Lower lobe of right lung (tissue), 2 donors: ENCODE results near the gene TPX2. TPM values are rescaled to one million over a fixed set of nuclear protein-coding genes. Genes with fewer than 3 reads are reported as not detected.

ENCODE experiments used
- ATAC-seq, 2 donors: fragments of 200-7000 bp; cut with Tn5 transposase; one replicate each; pipeline ENCODE4 v1.9.1; 2020 to 2022; ENCODE audit warnings: mild to moderate bottlenecking in 2 of 2, moderate library complexity in 2 of 2
- DNase-seq: peaks from one replicate; pipeline ENCODE4 v3.0.0-alpha.2; 2020
- H3K27ac ChIP-seq: fragments of 200-600 bp; one replicate; pipeline ENCODE4 v1.8.0; 2022
- H3K27me3 ChIP-seq: fragments of 200-600 bp; one replicate; pipeline ENCODE4 v1.8.0; 2022; ENCODE audit warnings: low read depth
- H3K36me3 ChIP-seq: fragments of 200-600 bp; one replicate; pipeline ENCODE4 v1.8.0; 2022; ENCODE audit warnings: mild to moderate bottlenecking
- H3K4me1 ChIP-seq: fragments of 200-600 bp; one replicate; pipeline ENCODE4 v1.8.0; 2022
- H3K4me3 ChIP-seq: fragments of 200-600 bp; one replicate; pipeline ENCODE4 v1.8.0; 2022; ENCODE audit warnings: mild to moderate bottlenecking
- H3K9me3 ChIP-seq: fragments of 200-600 bp; one replicate; pipeline ENCODE4 v1.8.0; 2022
- intact Hi-C: fragments of 100-400 bp; cut with DNase I; formaldehyde crosslinking; loops from one replicate; pipeline ENCODE4 v1.11.0; 2022
- total RNA-seq: library from RNA; stranded (reverse); fragmentation: NEBNext Ultra II Directional; extraction: Animal tissue kit (Norgen Biotek cat#: 25700); gene quantifications from one replicate; pipeline ENCODE4 v1.2.1, GENCODE V29; 2021
- TF ChIP-seq, protein P1 (sequence below): fragments of 200-600 bp; IDR thresholded peaks from one replicate; pipeline ENCODE4 v1.8.0; 2022; ENCODE audit warnings: antibody characterized with exemption, mild to moderate bottlenecking
- donor health status: DM: no; HTN: yes; CAD: no; lungs with severe emphysema.

The TPX2 gene
- total RNA-seq, 1 donor from 2014 or later: 1.9 TPM

DNA sequence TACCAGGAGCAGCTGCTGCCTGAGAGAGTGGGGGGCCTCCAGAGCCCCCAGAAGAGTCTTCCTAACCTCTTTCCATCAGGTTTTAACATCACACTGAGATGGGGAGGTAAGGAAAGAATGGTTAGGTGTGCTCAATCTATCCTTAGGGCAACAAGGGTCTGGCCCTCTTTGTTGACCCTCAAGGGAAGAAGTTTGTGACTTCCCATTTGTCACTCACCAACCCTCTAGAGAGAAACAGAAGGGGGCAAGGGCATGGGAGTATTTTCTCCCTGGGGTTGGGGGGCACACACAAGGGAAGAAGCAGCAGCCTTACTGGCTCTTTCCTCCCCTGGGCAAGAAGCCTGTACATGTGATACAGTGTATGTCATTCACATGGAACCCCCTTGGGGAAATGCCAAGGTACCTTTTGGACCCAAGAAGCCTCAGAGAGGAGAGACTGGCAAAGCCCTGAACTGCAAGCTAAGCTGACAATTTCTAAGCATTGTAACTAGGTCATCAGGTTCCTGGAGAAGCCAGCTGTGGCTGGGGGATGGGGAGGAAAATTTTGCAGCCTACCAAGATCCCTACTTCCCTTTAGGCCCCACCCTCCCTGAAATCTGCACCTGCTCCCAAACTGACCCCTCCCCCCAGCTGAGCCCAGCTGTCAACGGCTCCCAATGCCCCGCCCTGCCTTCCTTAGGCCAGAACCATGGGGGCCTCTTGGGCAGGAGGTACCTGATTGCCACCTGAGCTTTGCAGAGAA is 30.9 kb upstream of the TPX2 start:
- Histone ChIP-seq H3K9me3 (no peaks in the 10 kb centered on the region), H3K27ac (peak overlapping the region; percentile 74), H3K4me1 (peaks cover 92% of the 10 kb centered on the region), H3K27me3 (no peaks in the 10 kb centered on the region), H3K4me3 (no peak overlapping the region), H3K36me3 (peaks cover 52% of the 10 kb centered on the region)
- intact Hi-C loops: no loop called here
- TF ChIP-seq, protein P1, sequence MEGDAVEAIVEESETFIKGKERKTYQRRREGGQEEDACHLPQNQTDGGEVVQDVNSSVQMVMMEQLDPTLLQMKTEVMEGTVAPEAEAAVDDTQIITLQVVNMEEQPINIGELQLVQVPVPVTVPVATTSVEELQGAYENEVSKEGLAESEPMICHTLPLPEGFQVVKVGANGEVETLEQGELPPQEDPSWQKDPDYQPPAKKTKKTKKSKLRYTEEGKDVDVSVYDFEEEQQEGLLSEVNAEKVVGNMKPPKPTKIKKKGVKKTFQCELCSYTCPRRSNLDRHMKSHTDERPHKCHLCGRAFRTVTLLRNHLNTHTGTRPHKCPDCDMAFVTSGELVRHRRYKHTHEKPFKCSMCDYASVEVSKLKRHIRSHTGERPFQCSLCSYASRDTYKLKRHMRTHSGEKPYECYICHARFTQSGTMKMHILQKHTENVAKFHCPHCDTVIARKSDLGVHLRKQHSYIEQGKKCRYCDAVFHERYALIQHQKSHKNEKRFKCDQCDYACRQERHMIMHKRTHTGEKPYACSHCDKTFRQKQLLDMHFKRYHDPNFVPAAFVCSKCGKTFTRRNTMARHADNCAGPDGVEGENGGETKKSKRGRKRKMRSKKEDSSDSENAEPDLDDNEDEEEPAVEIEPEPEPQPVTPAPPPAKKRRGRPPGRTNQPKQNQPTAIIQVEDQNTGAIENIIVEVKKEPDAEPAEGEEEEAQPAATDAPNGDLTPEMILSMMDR: no peak
- ATAC-seq (no peak), DNase-seq (peak; percentile 54)

DNA sequence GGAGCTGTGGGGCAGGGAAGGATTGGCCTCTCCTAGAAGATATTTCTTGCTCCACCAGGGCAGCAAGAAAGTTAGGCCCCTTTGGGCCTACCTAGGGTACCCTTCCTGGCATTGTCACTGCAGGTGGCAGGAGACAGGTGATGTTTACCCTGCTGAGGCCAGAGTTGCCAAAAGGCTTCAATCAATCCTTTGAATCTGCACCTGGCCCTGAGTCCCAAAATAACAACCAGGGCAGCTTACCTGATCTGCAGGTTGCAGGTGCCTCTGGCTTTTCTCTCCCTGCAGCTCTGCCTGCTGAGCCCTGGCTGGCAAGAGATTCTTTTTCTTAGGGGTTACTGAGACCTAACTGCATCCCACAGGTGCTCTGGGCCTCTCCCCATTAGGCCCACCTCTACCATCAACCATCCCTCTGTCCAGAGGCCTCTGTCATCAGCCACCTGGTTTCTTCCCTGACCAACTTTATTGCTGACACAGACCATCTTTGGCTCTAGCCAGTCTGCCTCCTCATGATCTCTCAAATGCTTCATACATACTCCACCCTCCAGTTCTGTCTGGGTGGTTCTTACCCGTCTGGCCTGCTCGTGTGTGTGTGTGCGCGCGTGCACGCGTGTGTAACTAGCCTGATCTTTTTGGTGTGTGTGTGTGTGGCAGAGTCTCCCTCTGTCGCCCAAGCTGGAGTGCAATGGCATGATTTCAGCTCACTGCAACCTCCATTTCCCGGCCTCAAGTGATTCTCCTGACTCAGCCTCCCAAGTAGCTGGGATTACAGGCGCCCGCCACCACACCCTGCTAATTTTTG is 30.2 kb upstream of the TPX2 start:
- ATAC-seq: no peak
- intact Hi-C loops: no loop called here
- Histone ChIP-seq H3K9me3 (no peaks in the 10 kb centered on the region), H3K36me3 (peaks cover 59% of the 10 kb centered on the region), H3K27ac (peak overlapping the region; percentile 74), H3K27me3 (no peaks in the 10 kb centered on the region), H3K4me1 (peaks cover 96% of the 10 kb centered on the region), H3K4me3 (no peak overlapping the region)
- TF ChIP-seq, protein P1: no peak
- no peak for DNase-seq

DNA sequence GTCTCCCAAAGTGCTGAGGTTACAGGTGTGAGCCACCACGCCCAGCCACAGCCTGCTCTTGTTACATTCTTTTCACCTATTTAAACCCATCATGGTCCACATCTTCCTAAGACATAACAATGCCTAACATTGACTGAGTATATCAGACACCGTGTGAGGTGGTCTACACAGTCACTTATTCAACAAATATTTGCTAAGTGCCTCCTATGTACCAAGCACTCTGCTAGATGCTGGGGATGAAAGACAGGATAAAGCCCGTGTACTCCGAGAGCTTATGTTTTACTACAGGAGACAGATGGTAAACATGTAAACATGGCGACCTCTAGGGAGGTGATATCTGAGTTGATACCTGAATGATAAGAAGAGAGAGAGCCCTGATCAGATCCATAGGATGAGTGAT is 29.2 kb upstream of the TPX2 start:
- H3K36me3 ChIP-seq: peaks cover 56% of the 10 kb centered on the region
- H3K27me3 ChIP-seq: no peaks in the 10 kb centered on the region
- H3K27ac ChIP-seq: peak overlapping the region; percentile 93
- intact Hi-C loops: loop anchor here (10.0 kb wide), 1 partner anchor 45 kb away; no protein-coding TSS in a partner anchor
- DNase-seq (no peak), ATAC-seq (no peak)
- TF ChIP-seq, protein P1: no peak
- H3K4me3 ChIP-seq: no peak overlapping the region
- peaks cover 96% of the 10 kb centered on the region for H3K4me1 ChIP-seq
- H3K9me3 ChIP-seq: no peaks in the 10 kb centered on the region

DNA sequence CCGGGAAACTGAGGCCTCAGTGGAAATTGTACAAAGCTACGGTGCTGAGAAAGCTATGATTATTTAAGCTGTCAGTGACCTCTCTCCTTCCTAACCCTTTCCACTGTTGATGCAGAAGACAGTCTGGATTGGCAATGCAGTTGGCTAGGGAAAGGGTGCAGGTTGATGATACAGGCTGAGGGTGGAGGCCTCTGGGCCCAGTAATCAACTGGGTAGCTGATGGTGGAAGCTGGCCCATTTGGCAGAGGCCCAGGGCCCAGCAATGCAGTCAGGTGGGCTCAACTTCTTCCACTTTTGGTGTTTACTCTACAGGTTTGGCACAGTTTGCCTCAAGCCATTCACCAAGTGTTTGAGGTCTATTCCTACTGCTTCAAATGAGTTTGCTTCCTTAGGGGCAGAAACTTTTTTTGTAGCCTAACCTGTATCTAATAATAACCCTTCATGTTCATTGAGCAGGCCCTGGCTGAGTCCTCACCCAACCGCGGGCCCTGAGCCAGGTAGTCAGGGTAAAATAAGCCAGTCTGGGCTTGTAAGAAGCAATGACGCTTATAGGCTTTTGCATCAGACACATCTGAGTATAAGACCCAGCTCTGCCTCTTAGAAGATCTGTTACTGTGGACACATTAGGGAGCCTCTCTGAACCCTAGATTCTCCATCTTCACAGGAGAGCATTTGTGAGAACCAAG is 28.5 kb upstream of the TPX2 start:
- Histone ChIP-seq H3K9me3 (no peaks in the 10 kb centered on the region), H3K4me1 (peaks cover 96% of the 10 kb centered on the region), H3K4me3 (no peak overlapping the region), H3K36me3 (peaks cover 58% of the 10 kb centered on the region), H3K27ac (peak overlapping the region; percentile 93), H3K27me3 (no peaks in the 10 kb centered on the region)
- TF ChIP-seq, protein P1: no peak
- DNase-seq: peak; percentile 69
- intact Hi-C loops: loop anchor here (10.0 kb wide), 1 partner anchor 46 kb away; no protein-coding TSS in a partner anchor
- ATAC-seq: peak; percentile 6 to 13
